MCF 10A (cell line): ENCODE data around the gene TMBIM6. TPM values are rescaled to one million over a fixed set of nuclear protein-coding genes. Genes with fewer than 3 reads are reported as not detected.

ENCODE experiments used
- BruUV-seq: library from RNA; stranded (reverse); fragments of 400-500 nt; replicated peaks from 2 replicates; lab custom pipeline; 2021; lab: Mats Ljungman, UMichigan
- CTCF ChIA-PET: fragments of 300-600 bp; sonication (Branson Sonifier 250); formaldehyde crosslinking; extraction: SDS; loops from one replicate; lab custom pipeline; 2021; ENCODE audit warnings: antibody characterized with exemption, inconsistent platforms; lab: Yijun Ruan, JAX
- POLR2A ChIA-PET: fragments of 300-600, 350-650 bp; sonication (Branson Sonifier 250); formaldehyde crosslinking; extraction: SDS; loops from one replicate; lab custom pipeline; 2020; ENCODE audit warnings: antibody characterized with exemption, inconsistent platforms; lab: Yijun Ruan, JAX
- DNase-seq: peaks from one replicate; pipeline ENCODE4 v3.0.0-alpha.2; 2018; ENCODE audit not compliant: unreplicated experiment
- H3K27ac Mint-ChIP-seq: one replicate; pipeline ENCODE4 v1.8.0; 2022; ENCODE audit warnings: mild to moderate bottlenecking, low read depth, mixed read lengths; ENCODE audit not compliant: unreplicated experiment
- H3K27me3 Mint-ChIP-seq: one replicate; pipeline ENCODE4 v1.8.0; 2022; ENCODE audit warnings: mixed read lengths; ENCODE audit not compliant: insufficient read depth, unreplicated experiment
- H3K36me3 Mint-ChIP-seq: one replicate; pipeline ENCODE4 v1.8.0; 2022; ENCODE audit warnings: mild to moderate bottlenecking, moderate library complexity, mixed read lengths; ENCODE audit not compliant: insufficient read depth, unreplicated experiment
- H3K4me1 Mint-ChIP-seq: one replicate; pipeline ENCODE4 v1.8.0; 2022; ENCODE audit warnings: mixed read lengths; ENCODE audit not compliant: insufficient read depth, unreplicated experiment
- H3K4me3 Mint-ChIP-seq: one replicate; pipeline ENCODE4 v1.8.0; 2022; ENCODE audit warnings: mild to moderate bottlenecking, moderate library complexity, mixed read lengths; ENCODE audit not compliant: unreplicated experiment
- H3K9me3 Mint-ChIP-seq: one replicate; pipeline ENCODE4 v1.8.0; 2022; ENCODE audit warnings: mixed read lengths; ENCODE audit not compliant: unreplicated experiment
- CTCF ChIP-seq: fragments of 200-600 bp; IDR thresholded peaks from one replicate; pipeline ENCODE4 v1.8.0; 2022; ENCODE audit warnings: antibody characterized with exemption, mild to moderate bottlenecking; ENCODE audit not compliant: unreplicated experiment
- intact Hi-C: fragments of 100-400 bp; cut with micrococcal nuclease; formaldehyde crosslinking; loops from 2 replicates; pipeline ENCODE4 v1.14.1; 2022
- total RNA-seq: library from RNA; stranded (reverse); gene quantifications from 2 replicates; pipeline ENCODE4 v1.2.3, GENCODE V29; 2022

Gene TMBIM6
- total RNA-seq, 1 experiment from 2014 or later = 517 TPM

- no peak for DNase-seq
- TF ChIP-seq CTCF = no peak
- no peak overlapping the region for H3K4me3 Mint-ChIP-seq
- H3K4me1 Mint-ChIP-seq = no peaks in the 10 kb centered on the region
- H3K27me3 Mint-ChIP-seq = no peaks in the 10 kb centered on the region
- H3K36me3 Mint-ChIP-seq = peaks cover 39% of the 10 kb centered on the region
- CTCF ChIA-PET = interaction anchor here (0.7 to 1.1 kb wide), 3 partner anchors 28 to 64 kb away, joined by 3 to 4 read pairs (median 3); partner anchors contain the start of gene TMBIM6
- no peaks in the 10 kb centered on the region for H3K9me3 Mint-ChIP-seq
- intact Hi-C loops = no loop called here
- POLR2A ChIA-PET = interaction anchor here (0.8 kb wide), 1 partner anchor 93 kb away, joined by 3 read pairs; no protein-coding TSS in a partner anchor
- no peak overlapping the region for H3K27ac Mint-ChIP-seq
- TSS peak; percentile 23 for BruUV-seq
Measured at GRCh38 chr12:49804821-49805220, 63.5 kb downstream of the TMBIM6 start.

GRCh38 chr12:49805409-49805808, 64.1 kb downstream of the TMBIM6 start:
- no peak for DNase-seq
- H3K36me3 Mint-ChIP-seq = peaks cover 39% of the 10 kb centered on the region
- BruUV-seq = no TSS peak
- H3K9me3 Mint-ChIP-seq = no peaks in the 10 kb centered on the region
- H3K4me3 Mint-ChIP-seq = no peak overlapping the region
- no peaks in the 10 kb centered on the region for H3K27me3 Mint-ChIP-seq
- H3K4me1 Mint-ChIP-seq = no peaks in the 10 kb centered on the region
- H3K27ac Mint-ChIP-seq = no peak overlapping the region
- intact Hi-C loops = no loop called here
- CTCF ChIA-PET = interaction anchor here (0.5 to 1.1 kb wide), 4 partner anchors 8 to 212 kb away, joined by 3 read pairs; no protein-coding TSS in a partner anchor
- TF ChIP-seq CTCF = no peak
- POLR2A ChIA-PET = no interaction called here

- CTCF ChIA-PET = no interaction called here
Measured at GRCh38 chr12:49806321-49806813, 65.0 kb downstream of the TMBIM6 start.

GRCh38 chr12:49806877-49807276, 65.5 kb downstream of the TMBIM6 start:
- TF ChIP-seq CTCF = no peak
- intact Hi-C loops = no loop called here
- Mint-ChIP-seq H3K27me3 (no peaks in the 10 kb centered on the region), H3K9me3 (no peaks in the 10 kb centered on the region), H3K36me3 (peaks cover 41% of the 10 kb centered on the region), H3K4me1 (no peaks in the 10 kb centered on the region), H3K4me3 (no peak overlapping the region), H3K27ac (no peak overlapping the region)
- no TSS peak for BruUV-seq
- CTCF ChIA-PET = interaction anchor here (0.5 kb wide), 1 partner anchor 24 kb away, joined by 3 read pairs; no protein-coding TSS in a partner anchor
- POLR2A ChIA-PET = no interaction called here
- no peak for DNase-seq

More at GRCh38 chr12:49806321-49806813, 65.0 kb downstream of the TMBIM6 start:
- Mint-ChIP-seq H3K9me3 (no peaks in the 10 kb centered on the region), H3K36me3 (peaks cover 41% of the 10 kb centered on the region), H3K4me1 (no peaks in the 10 kb centered on the region), H3K4me3 (no peak overlapping the region), H3K27ac (no peak overlapping the region), H3K27me3 (no peaks in the 10 kb centered on the region)
- BruUV-seq = no TSS peak
- POLR2A ChIA-PET = no interaction called here
- DNase-seq = no peak
- no peak for TF ChIP-seq CTCF
- intact Hi-C loops = no loop called here
